HG03565 (cell line): ENCODE results near the gene GPR42.

ENCODE experiments used
- ATAC-seq: cut with Tn5 transposase; IDR thresholded peaks from one replicate; pipeline ENCODE4 v1.9.1; 2021; ENCODE audit warnings: mild to moderate bottlenecking, moderate library complexity; ENCODE audit not compliant: unreplicated experiment

The GPR42 gene

DNA sequence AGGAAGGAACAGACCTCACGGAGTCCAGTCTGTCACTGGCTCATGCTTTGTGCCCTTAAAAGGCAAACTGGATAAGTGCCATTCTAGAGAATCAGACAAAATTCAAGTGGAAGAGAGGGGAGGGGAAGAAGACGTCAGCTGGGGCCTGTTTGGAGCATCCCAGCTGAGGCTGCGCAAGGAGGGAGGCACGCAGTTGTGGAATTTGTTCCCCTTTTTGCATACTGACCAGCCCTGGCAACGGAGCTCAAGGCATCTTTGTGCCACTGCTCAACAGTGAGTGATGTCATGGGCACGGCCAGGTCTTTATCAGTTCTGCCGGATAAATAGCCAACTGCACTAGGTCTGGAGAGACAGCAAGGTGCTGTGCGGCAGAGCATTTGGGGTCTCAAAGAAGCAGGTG is at the start of gene GPR42:
Gene GPR42 (plus strand): TSS at position 347 of the 400 bp plus-strand sequence. CDS start 292 bp downstream, outside the sequence.
- no peak for ATAC-seq

DNA sequence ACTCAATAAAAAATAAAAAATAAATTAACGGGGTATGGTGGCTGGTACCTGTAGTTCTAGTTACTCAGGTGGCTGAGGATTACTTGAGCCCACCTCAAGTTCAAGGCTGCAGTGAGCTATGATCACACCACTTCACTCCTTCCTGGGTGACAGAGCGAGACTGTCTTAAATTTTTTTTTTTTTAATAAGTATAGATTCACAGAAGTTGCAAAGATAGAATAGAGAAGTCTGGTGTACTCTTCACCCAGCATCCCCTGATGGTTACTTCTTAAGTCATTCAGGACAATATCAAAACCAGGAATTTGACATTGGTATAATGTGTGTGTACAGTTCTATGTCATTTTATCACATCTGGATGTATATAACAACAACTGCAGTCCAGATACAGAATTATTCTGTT is 49.6 kb upstream of the GPR42 start:
- no peak for ATAC-seq

DNA sequence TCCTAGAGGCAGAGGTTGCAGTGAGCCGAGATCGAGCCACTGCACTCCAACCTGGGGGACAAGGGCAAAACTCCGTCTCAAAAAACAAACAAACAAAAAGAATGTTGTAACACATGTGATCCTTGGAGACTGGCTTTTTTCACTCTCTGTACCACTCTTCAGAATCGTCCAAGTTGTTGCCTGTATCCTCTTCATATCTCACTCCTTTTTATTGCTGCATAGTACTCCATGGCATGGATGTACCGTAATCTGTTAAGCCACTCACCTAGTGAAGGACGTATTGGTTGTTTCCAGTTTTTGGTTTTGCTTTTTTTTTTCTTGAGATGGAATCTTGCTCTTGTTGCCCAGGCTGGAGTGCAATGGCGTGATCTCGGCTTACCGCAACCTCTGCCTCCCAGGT is 48.9 kb upstream of the GPR42 start:
- ATAC-seq, result no peak

- ATAC-seq, result no peak
Measured at GRCh38 chr19:35327642-35328041, 43.2 kb upstream of the GPR42 start.

GRCh38 chr19:35328851-35329285 is 42.0 kb upstream of the GPR42 start, which contains the start of gene CD22:
CD22 (plus strand) TSS chr19:35329187; CDS start chr19:35332041, 2,854 bp downstream.
- no peak for ATAC-seq

- no peak for ATAC-seq
Measured at GRCh38 chr19:35329323-35329722, 41.5 kb upstream of the GPR42 start.

- peak; percentile 34 for ATAC-seq
Measured at GRCh38 chr19:35330475-35330874, 40.4 kb upstream of the GPR42 start.

- no peak for ATAC-seq
Measured at GRCh38 chr19:35331551-35332214, 39.2 kb upstream of the GPR42 start.

DNA sequence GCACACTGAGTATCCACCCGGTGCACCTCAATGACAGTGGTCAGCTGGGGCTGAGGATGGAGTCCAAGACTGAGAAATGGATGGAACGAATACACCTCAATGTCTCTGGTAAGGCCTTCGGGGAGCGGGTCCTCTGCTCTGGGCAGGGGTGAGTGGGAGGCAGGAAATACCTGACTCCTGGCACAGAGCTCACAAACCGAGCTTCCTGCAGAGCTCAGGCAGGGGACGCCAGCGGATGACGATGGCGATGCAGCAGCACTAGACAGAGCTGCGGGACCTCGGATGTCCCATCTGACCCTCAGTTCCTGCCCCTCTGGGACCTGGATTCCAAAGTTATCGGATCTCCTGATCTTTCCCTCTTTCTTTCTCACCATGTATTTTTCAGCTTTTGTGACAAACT is 38.1 kb upstream of the GPR42 start:
- ATAC-seq, result no peak

GRCh38 chr19:35334144-35334753 is 36.6 kb upstream of the GPR42 start:
- ATAC-seq, result no peak

GRCh38 chr19:35336166-35336955 is 34.5 kb upstream of the GPR42 start:
- no peak for ATAC-seq

- ATAC-seq, result no peak
Measured at GRCh38 chr19:35337097-35337983, 33.5 kb upstream of the GPR42 start.

GRCh38 chr19:35337984-35338296 is 32.9 kb upstream of the GPR42 start:
- no peak for ATAC-seq

DNA sequence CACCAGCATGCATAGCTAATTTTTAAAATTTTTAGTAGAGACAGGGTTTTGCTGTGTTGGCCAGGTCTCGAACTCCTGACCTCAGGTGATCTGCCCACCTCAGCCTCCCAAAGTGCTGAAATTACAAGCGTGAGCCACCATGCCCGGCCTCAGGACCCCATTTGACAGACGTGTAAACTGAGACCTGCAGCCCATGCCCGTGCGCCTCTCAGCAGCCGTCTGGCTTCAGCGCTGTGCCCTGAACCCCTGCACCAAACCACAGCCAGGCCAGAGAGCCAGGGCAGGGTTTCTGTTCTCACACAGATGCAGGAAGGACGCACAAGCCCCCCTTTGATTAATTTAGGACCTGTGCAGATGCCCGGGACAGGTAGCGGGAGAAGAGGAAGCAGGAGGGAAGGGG is 30.4 kb upstream of the GPR42 start:
- no peak for ATAC-seq

GRCh38 chr19:35341006-35341405 is 29.9 kb upstream of the GPR42 start:
- no peak for ATAC-seq

- no peak for ATAC-seq
Measured at GRCh38 chr19:35341565-35342225, 29.2 kb upstream of the GPR42 start.

DNA sequence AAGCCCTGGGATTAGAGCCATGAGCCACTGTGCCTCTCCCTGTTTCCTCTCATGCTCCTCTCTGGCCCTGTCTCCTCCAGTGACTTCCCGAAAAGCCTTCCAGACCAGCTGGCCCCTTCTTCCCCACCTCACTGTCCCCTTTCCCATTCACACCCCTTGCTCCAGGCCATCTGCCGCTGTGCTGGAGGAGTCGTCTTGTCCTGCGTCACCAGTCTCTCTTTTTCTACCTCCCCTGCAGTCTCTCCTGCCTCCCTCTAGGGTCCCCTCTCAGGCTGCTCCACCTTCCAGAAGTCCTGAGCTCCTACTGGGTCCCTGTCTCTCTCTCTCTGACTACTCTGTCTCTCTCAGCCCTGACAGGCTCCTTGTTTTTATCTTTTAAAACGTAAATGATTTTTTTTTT is 28.4 kb upstream of the GPR42 start:
- ATAC-seq, result no peak

- no peak for ATAC-seq
Measured at GRCh38 chr19:35344511-35345031, 26.3 kb upstream of the GPR42 start.

DNA sequence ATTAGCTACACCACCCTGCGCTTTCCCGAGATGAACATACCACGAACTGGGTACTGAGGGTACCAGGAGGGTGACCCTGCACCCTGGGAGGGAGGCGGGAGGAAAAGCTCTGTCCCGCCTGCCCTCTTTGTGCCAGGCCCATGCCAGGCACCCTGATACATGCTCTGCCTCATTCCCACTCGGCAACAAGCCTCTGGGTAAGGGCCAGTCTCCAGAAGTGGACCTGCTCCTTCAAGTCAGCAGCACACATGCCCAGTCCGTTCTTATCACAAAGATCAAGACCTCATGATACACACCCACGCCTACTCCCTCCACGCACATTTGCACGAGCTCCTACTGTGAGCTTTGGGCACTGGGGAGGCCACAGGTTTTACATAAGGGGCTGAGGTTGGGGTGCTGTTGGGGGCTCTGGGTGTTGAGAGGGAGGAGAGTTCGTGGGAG is 25.2 kb upstream of the GPR42 start:
- ATAC-seq, result no peak
